GM10248 (cell line): ENCODE results near the gene GLA.

Source experiments
- CTCF ChIA-PET: fragments of 300-600 bp; sonication (Branson Sonifier 250); formaldehyde crosslinking; extraction: SDS; loops from one replicate; lab custom pipeline; 2021; ENCODE audit warnings: antibody characterized with exemption; lab: Yijun Ruan, JAX
- POLR2A ChIA-PET: fragments of 350-650 bp; sonication (Branson Sonifier 250); formaldehyde crosslinking; extraction: SDS; loops from one replicate; lab custom pipeline; 2020; ENCODE audit warnings: antibody characterized with exemption; lab: Yijun Ruan, JAX
- DNase-seq: peaks from one replicate; pipeline ENCODE4 v3.0.0; 2012; ENCODE audit errors: extremely low spot score
- TF ChIP-seq, protein P1 (sequence below): IDR thresholded peaks from 2 replicates; pipeline ENCODE4 v1.5.1; 2012; ENCODE audit warnings: mild to moderate bottlenecking, low read depth; ENCODE audit errors: extremely low read depth, missing control alignments, control extremely low read depth

The GLA gene

DNA sequence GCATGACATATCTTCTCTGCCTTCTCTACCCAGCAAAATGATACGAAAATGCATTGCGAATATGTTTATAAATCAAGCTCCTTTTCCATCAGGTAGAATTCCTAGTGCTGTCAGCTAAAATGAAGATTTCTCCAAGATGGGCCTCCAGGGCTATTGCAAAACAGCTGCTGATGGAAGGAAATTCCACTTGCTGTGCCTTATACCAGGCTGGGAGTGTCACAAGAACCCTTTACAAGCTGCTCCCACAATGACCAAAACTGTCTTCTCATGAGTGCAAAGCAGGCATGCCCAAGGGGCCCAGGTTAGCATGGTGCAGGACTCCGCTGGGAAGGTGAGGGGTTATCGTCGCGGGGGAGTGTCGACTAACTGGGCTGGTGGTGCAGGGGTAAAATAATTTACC lies 9.0 kb upstream of the GLA start:
- CTCF ChIA-PET, result interaction anchor here (1.3 to 5.0 kb wide), 5 partner anchors 9 to 386 kb away, joined by 3 to 24 read pairs (median 5); no protein-coding TSS in a partner anchor
- TF ChIP-seq, protein P1, sequence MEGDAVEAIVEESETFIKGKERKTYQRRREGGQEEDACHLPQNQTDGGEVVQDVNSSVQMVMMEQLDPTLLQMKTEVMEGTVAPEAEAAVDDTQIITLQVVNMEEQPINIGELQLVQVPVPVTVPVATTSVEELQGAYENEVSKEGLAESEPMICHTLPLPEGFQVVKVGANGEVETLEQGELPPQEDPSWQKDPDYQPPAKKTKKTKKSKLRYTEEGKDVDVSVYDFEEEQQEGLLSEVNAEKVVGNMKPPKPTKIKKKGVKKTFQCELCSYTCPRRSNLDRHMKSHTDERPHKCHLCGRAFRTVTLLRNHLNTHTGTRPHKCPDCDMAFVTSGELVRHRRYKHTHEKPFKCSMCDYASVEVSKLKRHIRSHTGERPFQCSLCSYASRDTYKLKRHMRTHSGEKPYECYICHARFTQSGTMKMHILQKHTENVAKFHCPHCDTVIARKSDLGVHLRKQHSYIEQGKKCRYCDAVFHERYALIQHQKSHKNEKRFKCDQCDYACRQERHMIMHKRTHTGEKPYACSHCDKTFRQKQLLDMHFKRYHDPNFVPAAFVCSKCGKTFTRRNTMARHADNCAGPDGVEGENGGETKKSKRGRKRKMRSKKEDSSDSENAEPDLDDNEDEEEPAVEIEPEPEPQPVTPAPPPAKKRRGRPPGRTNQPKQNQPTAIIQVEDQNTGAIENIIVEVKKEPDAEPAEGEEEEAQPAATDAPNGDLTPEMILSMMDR, result no peak
- POLR2A ChIA-PET, result no interaction called here
- no peak for DNase-seq

- ChIA-PET POLR2A (no interaction called here), CTCF (interaction anchor here (0.8 to 5.0 kb wide), 10 partner anchors 10 to 398 kb away, joined by 3 to 24 read pairs (median 4); no protein-coding TSS in a partner anchor)
- peak; percentile 57 for DNase-seq
- TF ChIP-seq, protein P1, result peak; percentile 33
Measured at GRCh38 chrX:101415180-101416145, 7.7 kb upstream of the GLA start.

- no peak for DNase-seq
- TF ChIP-seq, protein P1, result no peak
- ChIA-PET POLR2A (no interaction called here), CTCF (interaction anchor here (1.3 to 5.0 kb wide), 3 partner anchors 9 to 184 kb away, joined by 4 to 24 read pairs (median 7); no protein-coding TSS in a partner anchor)
Measured at GRCh38 chrX:101411984-101412383, 4.3 kb upstream of the GLA start.

- POLR2A ChIA-PET, result no interaction called here
- CTCF ChIA-PET, result no interaction called here
- TF ChIP-seq, protein P1, result no peak
- DNase-seq, result no peak
Measured at GRCh38 chrX:101410461-101410860, 2.7 kb upstream of the GLA start.

DNA sequence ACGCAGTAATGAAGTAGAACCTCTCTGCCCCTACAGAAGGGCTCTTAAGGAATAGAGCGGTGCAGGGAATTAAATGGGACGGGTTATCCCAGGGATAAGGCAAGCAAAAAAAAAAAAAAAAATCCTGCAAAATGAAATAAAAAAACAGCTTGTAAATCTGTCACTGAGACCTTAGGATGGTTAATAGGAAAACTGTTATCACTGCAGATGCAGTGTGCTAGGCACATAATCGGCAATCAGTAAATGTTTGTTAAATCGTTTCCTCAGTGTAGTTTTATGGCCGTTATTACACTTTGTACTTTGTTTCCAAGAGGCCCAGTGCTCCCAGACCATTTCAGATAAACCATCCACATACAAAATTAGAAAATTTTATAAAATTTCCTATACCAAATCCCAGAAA lies 1.3 kb upstream of the GLA start:
- ChIA-PET POLR2A (no interaction called here), CTCF (no interaction called here)
- no peak for DNase-seq
- TF ChIP-seq, protein P1, result no peak

DNA sequence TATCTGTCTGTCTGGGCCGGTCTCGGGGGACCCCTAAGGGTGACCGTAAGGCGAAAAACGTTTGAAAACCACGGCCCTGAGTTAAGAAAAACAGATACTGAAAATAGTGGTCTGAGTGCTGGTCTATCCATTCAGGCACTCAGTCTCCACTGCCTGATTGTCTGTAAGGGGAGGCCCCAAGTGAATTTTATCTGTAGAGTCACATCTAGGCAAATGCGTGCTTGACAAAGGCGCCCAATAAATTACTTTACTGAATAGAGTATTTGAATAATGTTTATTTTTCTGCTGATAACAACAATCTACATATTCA lies 762 bp upstream of the GLA start:
- DNase-seq, result no peak
- CTCF ChIA-PET, result no interaction called here
- TF ChIP-seq, protein P1, result no peak
- POLR2A ChIA-PET, result no interaction called here
